ENCODE results near the gene IL19. TPM values are rescaled to one million over a fixed set of nuclear protein-coding genes. Genes with fewer than 3 reads are reported as not detected.

The IL19 gene
- total and polyA plus RNA-seq, 2 donors from 2014 or later: 0.41 to 3.6 TPM

DNA sequence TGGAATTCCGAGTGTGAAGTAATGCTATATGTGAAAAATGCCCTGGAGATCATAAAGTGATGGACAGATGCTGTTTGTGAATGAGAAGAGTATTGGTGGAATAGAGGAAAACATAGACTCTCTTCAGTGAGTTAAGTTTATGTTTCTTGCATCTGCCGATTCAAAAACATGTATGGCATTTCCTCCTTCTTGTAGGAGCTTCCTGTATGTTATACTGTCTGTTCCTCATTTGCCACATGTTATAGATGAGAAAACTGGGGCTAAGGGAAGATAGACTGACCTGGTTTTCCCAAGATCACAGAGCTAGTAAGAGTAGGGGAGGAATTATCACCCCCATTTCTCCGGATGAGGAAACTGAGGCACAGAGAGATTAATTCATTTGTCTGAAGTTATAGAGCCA is 53.8 kb downstream of the IL19 start:
- H3K27me3 ChIP-seq (ENCODE audit: control insufficient read depth, insufficient read depth, low read length): no peaks in the 10 kb centered on the region
- DNase-seq (no peak), FAIRE-seq (no peak)
- H3K27ac ChIP-seq (ENCODE audit: low read depth in 2 of 2, low read length in 2 of 2): no peak overlapping the region
- H3K36me3 ChIP-seq (ENCODE audit: control insufficient read depth in 2 of 3, insufficient read depth in 3 of 3, low read length in 3 of 3): no peaks in the 10 kb centered on the region
- no peak overlapping the region for H3K9ac ChIP-seq (ENCODE audit: low read length in 3 of 3)
- TF ChIP-seq CTCF (IDR thresholded peaks at IDR 0.05; ENCODE audit: borderline replicate concordance, extremely low read depth, insufficient read depth): no peak
- H3K4me1 ChIP-seq (ENCODE audit: control insufficient read depth in 2 of 3, insufficient read depth in 2 of 3, low read depth in 1 of 3, low read length in 3 of 3): no peaks in the 10 kb centered on the region
- intact Hi-C loops (cut with DNase I): no loop called here
- no peaks in the 10 kb centered on the region for H3K9me3 ChIP-seq (ENCODE audit: control insufficient read depth in 2 of 3, insufficient read depth in 1 of 3, low read length in 3 of 3)
- H3K4me3 ChIP-seq (ENCODE audit: low read length in 3 of 3): no peak overlapping the region

DNA sequence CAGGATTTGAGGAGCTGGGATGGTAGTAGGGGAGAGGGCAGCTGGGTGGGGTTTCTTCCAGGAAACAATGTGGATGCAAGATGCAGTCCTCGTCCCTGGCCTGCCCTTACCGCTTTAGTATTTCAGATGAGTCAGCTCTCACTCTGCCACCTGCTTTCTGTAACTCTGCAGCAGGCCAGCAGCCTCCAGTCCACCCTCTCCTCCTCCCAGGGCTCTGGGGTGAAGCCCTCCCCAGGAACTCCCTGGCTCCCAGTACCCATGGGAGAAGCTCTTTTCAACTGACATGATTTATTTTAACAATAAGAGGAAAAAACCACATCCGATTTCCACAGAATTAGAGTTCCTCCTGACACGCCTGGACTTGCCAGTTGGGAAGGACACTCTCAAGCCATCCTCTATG is 55.8 kb downstream of the IL19 start:
- FAIRE-seq: no peak
- no peak overlapping the region for H3K27ac ChIP-seq (ENCODE audit: low read depth in 2 of 2, low read length in 2 of 2)
- H3K27me3 ChIP-seq (ENCODE audit: control insufficient read depth, insufficient read depth, low read length): no peaks in the 10 kb centered on the region
- intact Hi-C loops (cut with DNase I): no loop called here
- no peaks in the 10 kb centered on the region for H3K36me3 ChIP-seq (ENCODE audit: control insufficient read depth in 2 of 3, insufficient read depth in 3 of 3, low read length in 3 of 3)
- no peak for DNase-seq
- H3K9me3 ChIP-seq (ENCODE audit: control insufficient read depth in 2 of 3, insufficient read depth in 1 of 3, low read length in 3 of 3): no peaks in the 10 kb centered on the region
- H3K4me3 ChIP-seq (ENCODE audit: low read length in 3 of 3): no peak overlapping the region
- TF ChIP-seq CTCF (IDR thresholded peaks at IDR 0.05; ENCODE audit: borderline replicate concordance, extremely low read depth, insufficient read depth): no peak
- H3K4me1 ChIP-seq (ENCODE audit: control insufficient read depth in 2 of 3, insufficient read depth in 2 of 3, low read depth in 1 of 3, low read length in 3 of 3): no peaks in the 10 kb centered on the region
- no peak overlapping the region for H3K9ac ChIP-seq (ENCODE audit: low read length in 3 of 3)

- H3K9ac ChIP-seq (ENCODE audit: low read length in 3 of 3): no peak overlapping the region
- no peak for FAIRE-seq
- H3K27me3 ChIP-seq (ENCODE audit: control insufficient read depth, insufficient read depth, low read length): no peaks in the 10 kb centered on the region
- H3K9me3 ChIP-seq (ENCODE audit: control insufficient read depth in 2 of 3, insufficient read depth in 1 of 3, low read length in 3 of 3): no peaks in the 10 kb centered on the region
- H3K4me3 ChIP-seq (ENCODE audit: low read length in 3 of 3): no peak overlapping the region
- peaks cover 0 to 3% (median 0%) of the 10 kb centered on the region in 3 donors for H3K4me1 ChIP-seq (ENCODE audit: control insufficient read depth in 2 of 3, insufficient read depth in 2 of 3, low read depth in 1 of 3, low read length in 3 of 3)
- no peak for DNase-seq
- intact Hi-C loops (cut with DNase I): no loop called here
- H3K36me3 ChIP-seq (ENCODE audit: control insufficient read depth in 2 of 3, insufficient read depth in 3 of 3, low read length in 3 of 3): no peaks in the 10 kb centered on the region
- no peak for TF ChIP-seq CTCF (IDR thresholded peaks at IDR 0.05; ENCODE audit: borderline replicate concordance, extremely low read depth, insufficient read depth)
- no peak overlapping the region for H3K27ac ChIP-seq (ENCODE audit: low read depth in 2 of 2, low read length in 2 of 2)
Observed at GRCh38 chr1:206828061-206828460, 57.5 kb downstream of the IL19 start.

GRCh38 chr1:206828765-206829164 is 58.2 kb downstream of the IL19 start:
- H3K27me3 ChIP-seq (ENCODE audit: control insufficient read depth, insufficient read depth, low read length): no peaks in the 10 kb centered on the region
- no peak overlapping the region for H3K27ac ChIP-seq (ENCODE audit: low read depth in 2 of 2, low read length in 2 of 2)
- no peak for DNase-seq
- H3K36me3 ChIP-seq (ENCODE audit: control insufficient read depth in 2 of 3, insufficient read depth in 3 of 3, low read length in 3 of 3): no peaks in the 10 kb centered on the region
- H3K4me3 ChIP-seq (ENCODE audit: low read length in 3 of 3): no peak overlapping the region
- no peak for TF ChIP-seq CTCF (IDR thresholded peaks at IDR 0.05; ENCODE audit: borderline replicate concordance, extremely low read depth, insufficient read depth)
- H3K9me3 ChIP-seq (ENCODE audit: control insufficient read depth in 2 of 3, insufficient read depth in 1 of 3, low read length in 3 of 3): no peaks in the 10 kb centered on the region
- no peak overlapping the region for H3K9ac ChIP-seq (ENCODE audit: low read length in 3 of 3)
- no peak for FAIRE-seq
- H3K4me1 ChIP-seq (ENCODE audit: control insufficient read depth in 2 of 3, insufficient read depth in 2 of 3, low read depth in 1 of 3, low read length in 3 of 3): peaks cover 0 to 4% (median 0%) of the 10 kb centered on the region in 3 donors
- intact Hi-C loops (cut with DNase I): no loop called here
